HG03064 (cell line): ENCODE data around the gene SLC35E1.

Experiments
- ATAC-seq: cut with Tn5 transposase; IDR thresholded peaks from one replicate; pipeline ENCODE4 v1.9.1; 2021; ENCODE audit warnings: low read depth; ENCODE audit not compliant: unreplicated experiment

SLC35E1 gene

DNA sequence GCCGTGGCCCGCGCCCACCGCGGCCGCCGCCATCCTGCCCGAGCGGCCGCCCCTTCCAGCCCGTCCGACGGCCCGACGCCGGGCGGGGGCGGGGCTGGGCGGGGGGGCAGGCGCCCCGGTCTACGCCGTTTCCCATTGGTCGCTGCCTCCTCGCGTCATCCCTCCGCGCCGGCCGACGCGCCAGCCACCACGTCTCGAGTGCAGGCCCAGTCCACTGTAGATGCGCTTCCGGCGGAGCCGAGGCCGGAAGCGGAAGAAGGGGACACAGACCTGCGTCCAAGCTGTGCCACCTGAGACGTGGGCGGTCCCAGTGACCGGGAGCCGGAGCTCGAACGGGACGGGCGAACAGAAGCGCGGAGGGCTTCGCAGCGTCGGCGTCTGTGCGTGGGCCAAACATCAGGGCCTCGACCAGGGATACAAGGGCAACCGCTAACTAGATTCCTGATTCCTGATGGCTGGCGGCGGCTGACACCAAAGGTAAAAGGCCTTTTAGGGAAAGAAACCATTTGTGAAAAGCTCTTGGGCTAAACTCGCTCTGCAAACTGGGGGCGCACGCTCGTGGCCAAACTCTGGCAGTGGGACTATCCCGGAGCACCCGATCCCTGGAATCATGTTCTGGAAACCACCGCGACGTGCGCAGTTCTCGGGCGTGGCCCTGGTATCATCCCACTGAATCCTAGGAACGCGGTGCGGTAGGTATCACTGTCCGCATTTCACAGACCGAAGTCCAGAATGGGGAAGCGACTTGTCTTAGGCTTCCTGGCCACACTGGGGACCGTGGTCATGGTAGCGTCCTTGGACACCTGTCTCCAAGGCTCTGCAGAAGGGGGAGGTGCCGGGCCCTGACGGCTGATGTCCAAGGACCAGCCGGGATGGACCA, at the start of gene SLC35E1:
Gene SLC35E1, minus strand, starts transcription at position 84 of the 880 bp plus-strand sequence. Its CDS starts 51 bp downstream, at position 33.
- ATAC-seq: peak; percentile 65

DNA sequence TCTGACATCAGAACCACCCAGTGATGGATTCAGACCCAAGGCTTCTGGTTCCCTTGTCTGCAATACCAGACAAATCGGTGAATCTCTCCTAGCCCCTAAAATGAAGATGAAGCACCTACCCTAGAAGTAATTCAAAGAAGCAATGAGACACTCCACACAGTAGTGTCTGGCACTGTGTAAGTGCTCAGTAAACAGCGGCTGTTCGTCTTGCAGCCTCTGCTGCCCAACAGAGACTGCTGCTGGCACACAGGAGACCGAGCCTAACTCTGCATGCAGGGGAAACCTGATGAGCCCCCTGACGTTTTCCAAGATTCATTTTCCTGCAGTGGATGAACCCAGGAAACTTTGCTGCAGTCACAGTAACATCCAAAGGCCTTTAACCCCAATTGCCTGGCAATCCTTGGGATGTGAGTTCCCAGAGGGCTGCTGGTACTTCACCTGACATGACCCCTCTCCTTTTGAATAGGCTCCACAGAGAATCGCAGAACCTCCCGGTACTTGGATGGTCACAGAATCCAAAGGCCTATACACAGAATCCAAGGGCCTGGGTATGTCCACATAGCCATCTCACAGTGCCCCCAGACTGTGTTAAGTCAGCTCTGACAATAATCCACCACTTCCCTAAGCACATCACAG, 49.1 kb upstream of the SLC35E1 start:
- no peak for ATAC-seq

GRCh38 chr19:16620584-16620983, 48.4 kb upstream of the SLC35E1 start:
- no peak for ATAC-seq

- no peak for ATAC-seq
These were observed 47.8 kb upstream of the SLC35E1 start for GRCh38 chr19:16620018-16620417.

GRCh38 chr19:16619457-16619856, 47.2 kb upstream of the SLC35E1 start:
- no peak for ATAC-seq

- ATAC-seq: no peak
These were observed 46.0 kb upstream of the SLC35E1 start for GRCh38 chr19:16618248-16618647.

GRCh38 chr19:16615808-16616207, 43.6 kb upstream of the SLC35E1 start:
- no peak for ATAC-seq

DNA sequence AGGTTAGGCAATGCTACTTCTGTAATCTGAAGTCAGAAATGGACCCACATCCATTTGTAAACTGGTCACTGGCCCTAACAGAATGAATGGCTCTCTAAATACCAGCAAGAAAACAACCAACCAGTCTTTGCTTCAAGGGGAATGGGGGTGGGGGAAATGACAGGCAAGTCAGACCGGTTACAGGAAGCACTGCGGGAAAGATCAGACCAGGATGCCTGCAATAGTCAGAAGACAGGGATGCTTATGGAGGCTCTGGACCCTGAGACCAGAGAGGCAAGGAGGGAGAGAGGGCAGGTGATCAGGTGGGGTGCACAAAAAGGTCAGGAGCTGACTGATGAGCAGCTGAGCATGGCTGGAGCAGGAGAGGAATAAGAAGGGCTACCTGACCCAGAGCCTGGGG, 42.7 kb upstream of the SLC35E1 start:
- no peak for ATAC-seq

- no peak for ATAC-seq
These were observed 41.6 kb upstream of the SLC35E1 start for GRCh38 chr19:16613841-16614240.

- no peak for ATAC-seq
These were observed 40.4 kb upstream of the SLC35E1 start for GRCh38 chr19:16612636-16613035.

- no peak for ATAC-seq
These were observed 38.9 kb upstream of the SLC35E1 start for GRCh38 chr19:16611121-16611520.

GRCh38 chr19:16609511-16610200, 37.4 kb upstream of the SLC35E1 start:
- no peak for ATAC-seq

DNA sequence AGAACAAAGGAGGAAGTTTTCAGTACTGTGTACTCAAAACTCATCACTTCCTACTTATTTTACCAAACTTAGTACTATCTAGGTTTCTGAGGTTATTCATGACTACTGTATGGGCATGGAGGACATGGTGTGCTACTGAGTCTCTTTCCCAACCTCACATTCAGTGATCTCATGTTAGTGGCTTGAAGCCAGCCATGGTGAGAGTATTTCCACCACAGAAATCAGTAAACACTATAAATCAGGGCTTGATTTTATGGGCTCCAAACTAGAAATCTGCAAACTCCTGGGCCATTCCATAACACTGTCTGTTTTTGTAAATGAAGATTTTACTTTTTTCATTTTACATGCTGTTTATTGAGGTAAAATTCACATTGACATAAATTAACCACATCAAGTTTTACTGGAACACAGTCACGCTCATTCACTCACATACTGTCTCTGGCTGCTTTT, 36.1 kb upstream of the SLC35E1 start:
- ATAC-seq: no peak

DNA sequence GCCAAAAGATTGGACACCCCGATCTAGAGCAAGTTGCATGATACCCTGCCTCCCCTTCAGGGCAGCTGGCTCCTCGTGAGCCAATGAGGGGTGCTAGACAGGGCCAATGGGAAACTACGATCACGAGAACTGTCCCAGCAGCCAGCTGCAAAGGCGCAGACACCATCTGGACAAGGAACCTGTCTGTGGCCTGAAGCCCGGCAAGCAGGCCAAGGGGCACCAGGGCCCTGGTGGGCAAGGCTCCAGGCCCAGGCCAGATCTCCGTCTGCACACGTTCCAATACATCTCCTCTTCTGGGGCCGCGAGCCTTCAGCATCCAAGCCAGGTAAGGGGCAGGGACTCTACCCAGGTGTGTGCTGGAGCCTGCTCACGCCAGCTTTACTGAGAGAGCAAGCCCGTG, 35.6 kb upstream of the SLC35E1 start:
- no peak for ATAC-seq

DNA sequence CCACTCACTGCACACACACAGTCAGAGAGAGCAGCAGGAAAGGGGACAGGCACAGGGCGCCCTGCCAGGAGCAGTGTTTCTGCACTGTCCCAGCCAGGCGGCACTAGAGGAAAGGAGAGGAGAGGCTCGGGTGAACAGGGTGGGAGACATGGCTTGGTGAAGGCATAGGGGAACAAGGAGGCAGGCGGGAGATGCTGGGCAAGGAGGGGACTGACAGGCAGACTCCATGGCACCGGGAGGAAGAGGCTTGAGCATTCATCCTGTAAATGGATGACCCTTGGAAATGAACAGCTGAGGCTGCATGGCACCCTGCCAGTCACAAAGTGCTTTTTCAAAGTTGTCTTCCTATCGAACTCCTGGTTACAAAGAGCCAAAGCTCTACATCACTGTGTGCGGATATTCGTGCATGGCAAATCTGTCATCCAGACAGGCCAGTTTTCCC, 33.4 kb upstream of the SLC35E1 start:
- ATAC-seq: no peak

GRCh38 chr19:16605115-16605514, 32.9 kb upstream of the SLC35E1 start:
- no peak for ATAC-seq

DNA sequence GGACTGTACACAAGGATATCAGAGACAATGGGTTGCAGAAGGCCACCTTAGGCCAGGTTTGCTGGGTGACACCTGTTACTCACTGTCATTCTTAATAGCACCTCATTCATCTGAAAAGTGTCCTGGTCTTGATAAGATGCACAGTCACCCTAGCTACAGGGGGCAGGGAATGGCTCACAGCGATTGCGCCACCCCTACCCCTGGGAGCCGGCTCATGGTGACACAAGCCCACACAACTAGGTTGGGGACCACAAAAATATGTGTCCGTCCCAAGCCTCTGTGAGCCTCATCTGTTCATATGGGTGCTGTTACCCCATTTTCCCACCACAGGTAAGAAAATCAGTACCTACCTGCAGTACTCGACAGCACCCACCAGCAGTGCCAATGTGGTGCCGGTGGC, 32.4 kb upstream of the SLC35E1 start:
- no peak for ATAC-seq

DNA sequence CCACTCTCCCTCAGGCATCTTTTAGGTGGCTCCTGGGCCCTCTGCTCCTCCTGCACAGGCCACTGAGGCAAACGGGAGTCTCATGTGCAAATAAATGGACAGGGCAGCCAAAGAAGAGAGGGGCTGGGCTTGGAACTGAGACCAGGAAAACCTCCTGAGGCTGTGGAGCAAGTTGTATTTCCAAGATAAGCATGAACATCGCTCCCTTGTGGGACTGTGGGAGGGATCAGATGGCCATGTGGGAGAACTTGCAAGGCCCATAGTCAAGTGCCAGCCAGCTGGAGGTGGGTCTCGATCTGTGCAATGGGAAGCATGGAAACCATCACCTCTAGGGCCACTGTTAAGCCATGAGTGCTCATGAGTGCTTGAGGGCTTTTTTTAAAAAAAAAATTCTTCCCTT, 30.9 kb upstream of the SLC35E1 start:
- no peak for ATAC-seq

- ATAC-seq: no peak
These were observed 29.3 kb upstream of the SLC35E1 start for GRCh38 chr19:16601378-16602052.

DNA sequence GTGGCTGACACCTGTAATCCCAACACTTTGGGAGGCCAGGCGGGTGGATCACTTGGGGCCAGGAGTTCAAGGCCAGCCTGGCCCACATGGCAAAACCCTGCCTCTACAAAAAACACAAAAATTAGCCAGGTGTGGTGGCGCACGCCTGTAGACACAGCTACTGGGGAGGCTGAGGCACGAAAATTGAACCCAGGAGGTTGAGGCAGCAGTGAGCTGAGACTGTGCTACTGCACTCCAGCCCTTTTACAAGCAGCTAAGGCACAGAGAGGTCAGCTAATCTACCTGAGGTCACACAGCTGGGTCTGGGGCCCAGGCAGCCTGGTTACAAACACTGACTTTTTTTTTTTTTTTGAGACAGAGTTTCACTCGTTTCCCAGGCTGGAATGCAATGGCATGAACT, 28.6 kb upstream of the SLC35E1 start:
- ATAC-seq: no peak
